Measurements from ENCODE around the gene CCDC167.

GRCh38 chr6:37452522-37452921, 47.2 kb downstream of the CCDC167 start:
- TF ChIP-seq CTCF (IDR thresholded peaks at IDR 0.05; ENCODE audit: low read depth, low read length, poor library complexity, severe bottlenecking) (no peak), EZH2phosphoT487 (IDR thresholded peaks at IDR 0.05; ENCODE audit: borderline replicate concordance, low read length) (no peak)
